CD14-positive monocyte (primary cell): ENCODE results near the gene NIPAL3. TPM values are rescaled to one million over a fixed set of nuclear protein-coding genes. Genes with fewer than 3 reads are reported as not detected.

ENCODE experiments used
- DNase-seq, 3 donors: peaks; one replicate each; pipeline ENCODE4 v3.0.0-alpha.2; 2011 to 2022
- H2AFZ ChIP-seq: 2 replicates; pipeline ENCODE4 v1.6.0; 2012; ENCODE audit warnings: mild to moderate bottlenecking, low read depth, low read length, inconsistent platforms; ENCODE audit not compliant: insufficient read depth, poor library complexity, severe bottlenecking
- H3K27ac ChIP-seq, 2 donors: 1 replicate in 1 of 2; 2 replicates in 1 of 2; pipeline ENCODE4 v1.5.1; 2012 to 2013; ENCODE audit warnings: low read length in 2 of 2, control low read depth in 1 of 2, inconsistent platforms in 1 of 2, low read depth in 1 of 2, mild to moderate bottlenecking in 1 of 2
- H3K27me3 ChIP-seq, 2 donors: one replicate each; pipeline versions ENCODE4 v1.6.0 to v1.6.1; 2011 to 2013; ENCODE audit warnings: low read length in 2 of 2; ENCODE audit not compliant: control insufficient read depth in 2 of 2, insufficient read depth in 2 of 2
- H3K36me3 ChIP-seq, 2 donors: replicated peaks in 1 of 2; 1 replicate in 1 of 2; 2 replicates in 1 of 2; pipeline versions ENCODE4 v1.5.1 to v1.6.1; 2012 to 2013; ENCODE audit warnings: low read length in 2 of 2, control low read depth in 1 of 2, inconsistent platforms in 1 of 2, mild to moderate bottlenecking in 1 of 2; ENCODE audit not compliant: insufficient read depth in 2 of 2, control insufficient read depth in 1 of 2
- H3K4me1 ChIP-seq, 2 donors: 1 replicate in 1 of 2; 2 replicates in 1 of 2; pipeline versions ENCODE4 v1.5.1 to v1.6.1; 2012 to 2013; ENCODE audit warnings: low read length in 2 of 2, control low read depth in 1 of 2, inconsistent platforms in 1 of 2, mild to moderate bottlenecking in 1 of 2, moderate library complexity in 1 of 2; ENCODE audit not compliant: insufficient read depth in 2 of 2, control insufficient read depth in 1 of 2
- H3K4me2 ChIP-seq: replicated peaks from 2 replicates; pipeline ENCODE3; 2012; ENCODE audit warnings: low read length, moderate library complexity, mild to moderate bottlenecking; ENCODE audit not compliant: poor library complexity, severe bottlenecking; ENCODE audit errors: extremely low read depth
- H3K4me3 ChIP-seq, 3 experiments: fragments of 200-600 bp in 1 of 3; sonication (generic) in 1 of 3; replicated peaks in 1 of 3; 1 replicate in 2 of 3; 2 replicates in 1 of 3; pipeline ENCODE4 v1.5.1; 2011 to 2013; ENCODE audit warnings: low read length in 3 of 3, mild to moderate bottlenecking in 3 of 3, control low read depth in 2 of 3, low read depth in 2 of 3, inconsistent platforms in 1 of 3, moderate library complexity in 1 of 3
- H3K79me2 ChIP-seq: 2 replicates; pipeline ENCODE4 v1.6.0; 2012; ENCODE audit warnings: mild to moderate bottlenecking, control low read depth, inconsistent platforms, low read length, moderate library complexity; ENCODE audit not compliant: insufficient read depth
- H3K9ac ChIP-seq: 2 replicates; pipeline ENCODE4 v1.6.0; 2017; ENCODE audit warnings: low read length, mild to moderate bottlenecking; ENCODE audit not compliant: insufficient read depth, poor library complexity, severe bottlenecking
- H3K9me3 ChIP-seq, 2 donors: replicated peaks in 1 of 2; 1 replicate in 1 of 2; 2 replicates in 1 of 2; pipeline versions ENCODE4 v1.5.1 to v1.6.1; 2012 to 2013; ENCODE audit warnings: low read length in 2 of 2, control low read depth in 1 of 2; ENCODE audit not compliant: control insufficient read depth in 1 of 2, insufficient read depth in 1 of 2
- H4K20me1 ChIP-seq: 2 replicates; pipeline ENCODE4 v1.6.0; 2012; ENCODE audit warnings: mild to moderate bottlenecking, low read length, control low read depth, moderate library complexity; ENCODE audit not compliant: insufficient read depth
- H3K27ac Mint-ChIP-seq, 7 donors: one replicate each; pipeline ENCODE4 v1.8.0; 2020; ENCODE audit warnings: mild to moderate bottlenecking in 7 of 7, mixed read lengths in 7 of 7, moderate library complexity in 6 of 7, inconsistent platforms in 2 of 7
- H3K27me3 Mint-ChIP-seq, 3 donors: one replicate each; pipeline ENCODE4 v1.8.0; 2021 to 2022; ENCODE audit warnings: low read depth in 3 of 3, mild to moderate bottlenecking in 3 of 3, mixed read lengths in 3 of 3, moderate library complexity in 3 of 3, inconsistent platforms in 1 of 3
- H3K36me3 Mint-ChIP-seq, 2 donors: one replicate each; pipeline ENCODE4 v1.8.0; 2020; ENCODE audit warnings: mixed read lengths in 2 of 2, inconsistent platforms in 1 of 2, mild to moderate bottlenecking in 1 of 2
- H3K4me1 Mint-ChIP-seq: one replicate; pipeline ENCODE4 v1.8.0; 2020; ENCODE audit warnings: mild to moderate bottlenecking, mixed read lengths
- H3K4me3 Mint-ChIP-seq, 2 donors: one replicate each; pipeline ENCODE4 v1.8.0; 2020; ENCODE audit warnings: mild to moderate bottlenecking in 2 of 2, mixed read lengths in 2 of 2, moderate library complexity in 1 of 2
- H3K9me3 Mint-ChIP-seq, 7 donors: one replicate each; pipeline ENCODE4 v1.8.0; 2020 to 2022; ENCODE audit warnings: mixed read lengths in 7 of 7, mild to moderate bottlenecking in 6 of 7, moderate library complexity in 6 of 7, inconsistent platforms in 2 of 7
- WGBS: methylation state at CpG from one replicate; pipeline ENCODE4 v1.1.5; 2013; ENCODE audit warnings: missing lambda C conversion rate; ENCODE audit not compliant: insufficient coverage; 5-methylcytosine and 5-hydroxymethylcytosine counted together
- intact Hi-C, 2 donors: fragments of 100-400 bp; cut with micrococcal nuclease; formaldehyde crosslinking; loops; one replicate each; pipeline versions ENCODE4 v1.15.0 to v1.15.1; 2023
- polyA plus RNA-seq, 3 donors: library from polyadenylated mRNA; depleted of rRNA in 1 of 3; unstranded in 2 of 3; stranded (reverse) in 1 of 3; fragments of 300-500 nt in 2 of 3; fragments of >200 nt in 1 of 3; fragmentation: Illumina TruSeq in 2 of 3; gene quantifications; 1 replicate in 2 of 3; 2 replicates in 1 of 3; pipeline ENCODE4 v1.2.3, GENCODE V29; 2012 to 2021
- TF ChIP-seq, protein P1 (sequence below): fragments of 200-600 bp; IDR thresholded peaks from one replicate; pipeline ENCODE4 v1.8.0; 2022; ENCODE audit warnings: antibody characterized with exemption, mild to moderate bottlenecking

Gene NIPAL3
- polyA plus RNA-seq, 3 donors: 5.9 to 9.6 (median 6.6) TPM

GRCh38 chr1:24440436-24440835 is 24.8 kb downstream of the NIPAL3 start:
- no peaks in the 10 kb centered on the region for H3K9me3 ChIP-seq
- Mint-ChIP-seq H3K4me3 (no peak overlapping the region), H3K36me3 (peaks cover 42 to 54% of the 10 kb centered on the region in 2 donors), H3K9me3 (no peaks in the 10 kb centered on the region), H3K27me3 (peaks cover 0 to 3% (median 0%) of the 10 kb centered on the region in 3 donors), H3K4me1 (no peaks in the 10 kb centered on the region), H3K27ac (peak overlapping the region in 1 of 7 donors; percentile 64)
- no peak overlapping the region for H3K27ac ChIP-seq
- no peak overlapping the region for H3K9ac ChIP-seq
- H3K4me2 ChIP-seq: no peak overlapping the region
- H2AFZ ChIP-seq: no peak overlapping the region
- no peaks in the 10 kb centered on the region for H3K79me2 ChIP-seq
- intact Hi-C loops: no loop called here
- TF ChIP-seq, protein P1, sequence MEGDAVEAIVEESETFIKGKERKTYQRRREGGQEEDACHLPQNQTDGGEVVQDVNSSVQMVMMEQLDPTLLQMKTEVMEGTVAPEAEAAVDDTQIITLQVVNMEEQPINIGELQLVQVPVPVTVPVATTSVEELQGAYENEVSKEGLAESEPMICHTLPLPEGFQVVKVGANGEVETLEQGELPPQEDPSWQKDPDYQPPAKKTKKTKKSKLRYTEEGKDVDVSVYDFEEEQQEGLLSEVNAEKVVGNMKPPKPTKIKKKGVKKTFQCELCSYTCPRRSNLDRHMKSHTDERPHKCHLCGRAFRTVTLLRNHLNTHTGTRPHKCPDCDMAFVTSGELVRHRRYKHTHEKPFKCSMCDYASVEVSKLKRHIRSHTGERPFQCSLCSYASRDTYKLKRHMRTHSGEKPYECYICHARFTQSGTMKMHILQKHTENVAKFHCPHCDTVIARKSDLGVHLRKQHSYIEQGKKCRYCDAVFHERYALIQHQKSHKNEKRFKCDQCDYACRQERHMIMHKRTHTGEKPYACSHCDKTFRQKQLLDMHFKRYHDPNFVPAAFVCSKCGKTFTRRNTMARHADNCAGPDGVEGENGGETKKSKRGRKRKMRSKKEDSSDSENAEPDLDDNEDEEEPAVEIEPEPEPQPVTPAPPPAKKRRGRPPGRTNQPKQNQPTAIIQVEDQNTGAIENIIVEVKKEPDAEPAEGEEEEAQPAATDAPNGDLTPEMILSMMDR: no peak
- no peak overlapping the region for H3K4me3 ChIP-seq
- no peak for DNase-seq
- peaks cover 13 to 56% of the 10 kb centered on the region in 2 donors for H3K36me3 ChIP-seq
- H3K27me3 ChIP-seq: no peaks in the 10 kb centered on the region
- WGBS: 100% methylated on average over 1 of the region's 2 CpGs
- H3K4me1 ChIP-seq: no peaks in the 10 kb centered on the region
- no peaks in the 10 kb centered on the region for H4K20me1 ChIP-seq

GRCh38 chr1:24441480-24441879 is 25.9 kb downstream of the NIPAL3 start:
- no peaks in the 10 kb centered on the region for H3K27me3 ChIP-seq
- 100% methylated on average over 4 of the region's 7 CpGs for WGBS
- H3K36me3 ChIP-seq: peaks cover 14 to 65% of the 10 kb centered on the region in 2 donors
- peaks cover 0 to 1% (median 0%) of the 10 kb centered on the region in 3 donors for H3K27me3 Mint-ChIP-seq
- no peak overlapping the region for H2AFZ ChIP-seq
- H3K36me3 Mint-ChIP-seq: peaks cover 51 to 58% of the 10 kb centered on the region in 2 donors
- intact Hi-C loops: no loop called here
- H3K4me3 Mint-ChIP-seq: no peak overlapping the region
- H3K27ac Mint-ChIP-seq: no peak overlapping the region
- no peaks in the 10 kb centered on the region for H3K4me1 Mint-ChIP-seq
- no peaks in the 10 kb centered on the region for H3K9me3 Mint-ChIP-seq
- H3K4me2 ChIP-seq: no peak overlapping the region
- no peak for DNase-seq
- no peak overlapping the region for H3K27ac ChIP-seq
- no peaks in the 10 kb centered on the region for H4K20me1 ChIP-seq
- no peak overlapping the region for H3K9ac ChIP-seq
- TF ChIP-seq, protein P1: no peak
- no peak overlapping the region for H3K4me3 ChIP-seq
- H3K4me1 ChIP-seq: no peaks in the 10 kb centered on the region
- no peaks in the 10 kb centered on the region for H3K9me3 ChIP-seq
- no peaks in the 10 kb centered on the region for H3K79me2 ChIP-seq
